ENCODE data around the gene STEAP3. TPM values are rescaled to one million over a fixed set of nuclear protein-coding genes. Genes with fewer than 3 reads are reported as not detected.

STEAP3 gene
- total RNA-seq, 6 experiments from 2014 or later, result 118 to 165 (median 131) TPM

DNA sequence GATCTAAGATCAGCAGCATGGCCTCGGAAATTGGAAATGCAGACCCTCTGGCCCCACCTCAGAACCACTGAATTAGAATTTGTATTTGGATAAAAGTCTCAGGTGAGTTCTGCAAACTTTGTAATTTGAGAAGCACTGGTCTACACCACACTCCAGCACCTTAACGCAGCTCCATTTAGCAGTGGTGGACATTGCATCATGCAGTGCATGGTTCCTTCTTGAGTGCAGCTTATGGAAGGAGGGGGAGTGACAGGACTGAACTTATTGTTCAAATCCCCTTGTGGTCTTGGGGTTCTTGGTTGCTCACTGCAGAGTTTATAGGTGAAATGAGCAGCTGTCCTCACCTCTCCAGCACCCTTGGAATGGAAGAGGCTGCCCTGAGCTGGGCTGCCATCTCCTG lies 17.4 kb upstream of the STEAP3 start:
- Histone ChIP-seq H3K4me1 (peaks cover 0 to 13% (median 3%) of the 10 kb centered on the region in 4 donors), H3K36me3 (no peaks in the 10 kb centered on the region), H3K27ac (no peak overlapping the region), H3K4me3 (no peak overlapping the region), H3K27me3 (no peaks in the 10 kb centered on the region), H3K9me3 (no peaks in the 10 kb centered on the region)
- DNase-seq, result no peak
- no peak for ATAC-seq
- WGBS (ENCODE audit: insufficient coverage, low coverage, low lambda C conversion rate, missing lambda C conversion rate), result 75% methylated on average over 2 of the region's 2 CpGs
- intact Hi-C loops (cut with DNase I), result no loop called here
- TF ChIP-seq POLR2A (IDR thresholded peaks at IDR 0.05), result no peak
- TF ChIP-seq CTCF (IDR thresholded peaks at IDR 0.05), result no peak

DNA sequence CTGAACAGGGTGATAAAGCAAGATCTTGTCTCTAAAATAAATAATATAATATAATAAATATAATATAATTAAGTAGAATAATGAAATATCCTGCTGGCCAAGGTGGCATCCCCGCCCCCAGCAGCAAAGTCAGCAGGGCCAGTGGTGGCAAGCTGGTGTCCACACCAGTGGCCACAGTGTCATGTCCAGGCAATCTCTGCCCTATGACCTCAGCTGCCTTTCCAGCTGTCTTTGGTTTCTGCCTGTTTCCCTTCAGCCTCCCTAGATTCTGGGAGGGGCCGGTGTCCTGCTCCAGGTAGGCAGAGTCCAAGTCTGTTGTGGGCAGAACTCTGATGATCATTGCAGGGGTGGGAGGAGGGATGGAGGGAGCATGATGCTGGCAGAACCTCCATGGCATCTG lies 16.2 kb upstream of the STEAP3 start:
- TF ChIP-seq CTCF (IDR thresholded peaks at IDR 0.05) (no peak), POLR2A (IDR thresholded peaks at IDR 0.05) (no peak)
- Histone ChIP-seq H3K4me3 (no peak overlapping the region), H3K4me1 (peaks cover 0 to 13% (median 3%) of the 10 kb centered on the region in 4 donors), H3K27ac (peak overlapping the region in 1 of 3 donors; percentile 5), H3K36me3 (no peaks in the 10 kb centered on the region), H3K9me3 (no peaks in the 10 kb centered on the region), H3K27me3 (no peaks in the 10 kb centered on the region)
- ATAC-seq, result peak; percentile 83 to 93 (median 83)
- WGBS (ENCODE audit: insufficient coverage, low coverage, low lambda C conversion rate, missing lambda C conversion rate), result 43% methylated on average over 1 of the region's 2 CpGs
- intact Hi-C loops (cut with DNase I), result no loop called here
- DNase-seq, result peak; percentile 60 to 73 (median 64)

- ATAC-seq (peak; percentile 39 to 81 (median 58)), DNase-seq (peak in 1 of 3 donors; percentile 70)
- intact Hi-C loops (cut with DNase I), result no loop called here
- Histone ChIP-seq H3K27ac (no peak overlapping the region), H3K36me3 (no peaks in the 10 kb centered on the region), H3K27me3 (no peaks in the 10 kb centered on the region), H3K4me1 (peaks cover 0 to 13% (median 3%) of the 10 kb centered on the region in 4 donors), H3K9me3 (no peaks in the 10 kb centered on the region), H3K4me3 (no peak overlapping the region)
- WGBS (ENCODE audit: insufficient coverage, low coverage, low lambda C conversion rate, missing lambda C conversion rate), result 19% methylated on average over 2 of the region's 4 CpGs
- no peak for TF ChIP-seq POLR2A (IDR thresholded peaks at IDR 0.05)
- no peak for TF ChIP-seq CTCF (IDR thresholded peaks at IDR 0.05)
Observed at GRCh38 chr2:119208791-119209203, 14.8 kb upstream of the STEAP3 start.

DNA sequence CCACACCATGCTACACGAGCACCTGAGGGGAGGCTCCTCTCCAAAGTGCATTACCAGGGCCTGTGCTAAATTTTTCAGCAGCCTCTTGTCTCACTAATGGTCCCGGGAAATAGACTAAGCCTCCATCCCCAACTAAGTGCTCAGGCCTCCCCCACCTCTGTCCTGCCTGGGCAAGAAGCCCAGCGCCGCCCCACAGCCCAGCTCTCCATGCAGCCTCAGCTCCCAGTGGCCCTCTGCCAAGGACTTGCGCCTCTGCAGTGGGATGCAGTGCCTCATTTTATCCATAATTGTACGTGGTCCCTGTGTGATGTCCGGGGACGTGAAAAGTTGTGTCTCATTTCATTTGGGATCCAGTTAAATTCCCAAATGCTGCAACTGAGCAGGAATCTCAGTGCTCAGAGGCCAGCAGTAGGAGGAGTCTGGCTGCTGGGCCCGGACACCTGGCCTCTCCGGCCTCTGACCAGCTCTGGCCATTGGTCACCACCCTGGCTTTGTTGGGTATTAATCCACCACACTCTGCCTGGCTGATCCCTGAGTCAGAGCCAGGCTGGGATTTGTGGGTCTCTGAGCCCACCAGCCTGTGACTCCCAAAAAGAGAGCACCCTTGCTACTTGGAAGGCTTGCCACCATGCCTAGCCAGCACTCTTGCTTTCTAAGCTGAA lies 11.4 kb upstream of the STEAP3 start:
- H3K27me3 ChIP-seq, result no peaks in the 10 kb centered on the region
- H3K36me3 ChIP-seq, result no peaks in the 10 kb centered on the region
- intact Hi-C loops (cut with DNase I), result no loop called here
- H3K4me1 ChIP-seq, result peaks cover 0 to 13% (median 3%) of the 10 kb centered on the region in 4 donors
- ATAC-seq (peak in 1 of 4 donors; percentile 24), DNase-seq (no peak)
- 57% methylated on average over 7 of the region's 10 CpGs for WGBS (ENCODE audit: insufficient coverage, low coverage, low lambda C conversion rate, missing lambda C conversion rate)
- no peak overlapping the region for H3K4me3 ChIP-seq
- no peaks in the 10 kb centered on the region for H3K9me3 ChIP-seq
- TF ChIP-seq CTCF (IDR thresholded peaks at IDR 0.05), result no peak
- TF ChIP-seq POLR2A (IDR thresholded peaks at IDR 0.05), result no peak
- H3K27ac ChIP-seq, result no peak overlapping the region

Measured in right lobe of liver (tissue), 6 donors.